GM21528 (cell line): ENCODE data around the gene SEH1L.

ENCODE experiments used
- ATAC-seq: cut with Tn5 transposase; IDR thresholded peaks from one replicate; pipeline ENCODE4 v1.9.1; 2021; ENCODE audit warnings: mild to moderate bottlenecking, moderate library complexity; ENCODE audit not compliant: unreplicated experiment, low FRiP score

SEH1L gene

GRCh38 chr18:13028869-13029268 is 81.1 kb downstream of the SEH1L start:
- no peak for ATAC-seq

- no peak for ATAC-seq
Measured at GRCh38 chr18:13032173-13032572, 84.4 kb downstream of the SEH1L start.

- ATAC-seq: no peak
Measured at GRCh38 chr18:13035249-13035914, 87.6 kb downstream of the SEH1L start.

GRCh38 chr18:13036622-13037320 is 89.0 kb downstream of the SEH1L start:
- no peak for ATAC-seq
